Neural progenitor cell (in vitro differentiated cells): ENCODE results near the gene ITGAL. TPM values are rescaled to one million over a fixed set of nuclear protein-coding genes. Genes with fewer than 3 reads are reported as not detected.
"Not testable (repeated sequence)": the region's sequence is repeated elsewhere in the genome, so short reads cannot be mapped to it uniquely, and the experiment has no call there.

ENCODE experiments used
- DNase-seq: peaks from one replicate; pipeline ENCODE4 v3.0.0-alpha.2; 2016; ENCODE audit warnings: low spot score
- H2AFZ ChIP-seq: fragments of 200-600 bp; sonication (generic); replicated peaks from 2 replicates; pipeline ENCODE4 v1.6.1; 2016; ENCODE audit warnings: antibody characterized with exemption
- H3F3A ChIP-seq: fragments of 200-600 bp; sonication (generic); 2 replicates; pipeline ENCODE4 v1.6.1; 2016; ENCODE audit warnings: antibody characterized with exemption, low read depth
- H3K27ac ChIP-seq: fragments of 200-600 bp; sonication (generic); 2 replicates; pipeline ENCODE4 v1.5.1; 2016; ENCODE audit warnings: mild to moderate bottlenecking
- H3K27me3 ChIP-seq: fragments of 200-600 bp; sonication (generic); 2 replicates; pipeline ENCODE4 v1.6.1; 2016; ENCODE audit warnings: mild to moderate bottlenecking, moderate library complexity
- H3K36me3 ChIP-seq: fragments of 200-600 bp; sonication (generic); 2 replicates; pipeline ENCODE4 v1.5.1; 2016
- H3K4me1 ChIP-seq: fragments of 200-600 bp; sonication (generic); 2 replicates; pipeline ENCODE4 v1.6.1; 2016; ENCODE audit warnings: mixed run types
- H3K4me2 ChIP-seq: fragments of 200-600 bp; sonication (generic); 2 replicates; pipeline ENCODE4 v1.6.1; 2016
- H3K4me3 ChIP-seq: fragments of 200-600 bp; sonication (generic); 2 replicates; pipeline ENCODE4 v1.5.1; 2016
- H3K79me2 ChIP-seq: fragments of 200-600 bp; sonication (generic); 2 replicates; pipeline ENCODE4 v1.6.1; 2016; ENCODE audit warnings: low read depth
- H3K9ac ChIP-seq: fragments of 200-600 bp; sonication (generic); 2 replicates; pipeline ENCODE4 v1.6.1; 2016
- H3K9me3 ChIP-seq: fragments of 200-600 bp; sonication (generic); 2 replicates; pipeline ENCODE4 v1.5.1; 2016; ENCODE audit warnings: low read depth
- H4K20me1 ChIP-seq: fragments of 200-600 bp; sonication (generic); 2 replicates; pipeline ENCODE4 v1.6.1; 2016; ENCODE audit warnings: low read depth
- H3K27ac Mint-ChIP-seq: 3 replicates; pipeline ENCODE4 v1.8.0; 2021; ENCODE audit warnings: mixed read lengths
- H3K27me3 Mint-ChIP-seq: 2 replicates; pipeline ENCODE4 v1.8.0; 2022; ENCODE audit warnings: low read depth, mild to moderate bottlenecking, inconsistent platforms, moderate library complexity, mixed read lengths; ENCODE audit not compliant: insufficient read depth
- H3K36me3 Mint-ChIP-seq: 3 replicates; pipeline ENCODE4 v1.8.0; 2021; ENCODE audit warnings: mixed read lengths
- H3K4me1 Mint-ChIP-seq: 3 replicates; pipeline ENCODE4 v1.8.0; 2021; ENCODE audit warnings: mixed read lengths
- H3K4me3 Mint-ChIP-seq: 3 replicates; pipeline ENCODE4 v1.8.0; 2021; ENCODE audit warnings: mild to moderate bottlenecking, moderate library complexity, mixed read lengths
- H3K9me3 Mint-ChIP-seq: 3 replicates; pipeline ENCODE4 v1.8.0; 2020; ENCODE audit warnings: mixed read lengths
- CTCF ChIP-seq: fragments of 200-600 bp; sonication (generic); IDR thresholded peaks from 2 replicates; pipeline ENCODE4 v1.5.1; 2017; ENCODE audit warnings: antibody characterized with exemption, mild to moderate bottlenecking
- EZH2 ChIP-seq: fragments of 200-600 bp; sonication (generic); IDR thresholded peaks from 2 replicates; pipeline ENCODE4 v1.6.1; 2017; ENCODE audit warnings: antibody characterized with exemption, mild to moderate bottlenecking, moderate library complexity
- EZH2phosphoT487 ChIP-seq: fragments of 200-600 bp; sonication (generic); IDR thresholded peaks from 2 replicates; pipeline ENCODE4 v1.6.1; 2017; ENCODE audit warnings: antibody characterized with exemption
- total RNA-seq: library from RNA; depleted of rRNA; stranded (reverse); fragments of >200 nt; gene quantifications from 2 replicates; pipeline ENCODE4 v1.2.3, GENCODE V29; 2015; ENCODE audit warnings: low replicate concordance

ITGAL gene
- total RNA-seq, 1 donor from 2014 or later: not detected

- Mint-ChIP-seq H3K4me1 (peaks cover 23% of the 10 kb centered on the region), H3K27me3 (peaks cover 5% of the 10 kb centered on the region), H3K4me3 (no peak overlapping the region), H3K36me3 (peaks cover 5% of the 10 kb centered on the region), H3K9me3 (peaks cover 5% of the 10 kb centered on the region), H3K27ac (no peak overlapping the region)
- Histone ChIP-seq H4K20me1 (no peaks in the 10 kb centered on the region), H3K4me3 (no peak overlapping the region), H3F3A (peaks cover 6% of the 10 kb centered on the region), H3K9me3 (no peaks in the 10 kb centered on the region), H3K9ac (no peak overlapping the region), H3K27me3 (no peaks in the 10 kb centered on the region), H3K27ac (no peak overlapping the region), H2AFZ (no peak overlapping the region), H3K79me2 (peaks cover 13% of the 10 kb centered on the region), H3K4me1 (peaks cover 7% of the 10 kb centered on the region), H3K4me2 (no peak overlapping the region), H3K36me3 (no peaks in the 10 kb centered on the region)
- TF ChIP-seq EZH2phosphoT487 (no peak), EZH2 (no peak), CTCF (no peak)
- no peak for DNase-seq
Measured at GRCh38 chr16:30449116-30449435, 23.5 kb upstream of the ITGAL start.

GRCh38 chr16:30452709-30453580, 19.6 kb upstream of the ITGAL start:
- not testable (repeated sequence) for H3K27ac Mint-ChIP-seq, H3K27me3 ChIP-seq, H3K4me3 ChIP-seq, DNase-seq, H3K4me3 Mint-ChIP-seq, H3K27me3 Mint-ChIP-seq, H3K4me1 Mint-ChIP-seq, H4K20me1 ChIP-seq, H2AFZ ChIP-seq, H3K79me2 ChIP-seq, H3K9me3 ChIP-seq, H3K36me3 ChIP-seq, H3K9me3 Mint-ChIP-seq, H3K27ac ChIP-seq, H3K4me1 ChIP-seq, H3F3A ChIP-seq, H3K4me2 ChIP-seq, H3K9ac ChIP-seq, H3K36me3 Mint-ChIP-seq

- Mint-ChIP-seq H3K4me3 (no peak overlapping the region), H3K9me3 (no peaks in the 10 kb centered on the region), H3K4me1 (peaks cover 6% of the 10 kb centered on the region), H3K36me3 (no peaks in the 10 kb centered on the region), H3K27ac (no peak overlapping the region), H3K27me3 (peaks cover 6% of the 10 kb centered on the region)
- Histone ChIP-seq H3K4me2 (no peak overlapping the region), H3K9me3 (no peaks in the 10 kb centered on the region), H3K4me1 (no peaks in the 10 kb centered on the region), H3F3A (no peaks in the 10 kb centered on the region), H3K27me3 (no peaks in the 10 kb centered on the region), H3K79me2 (no peaks in the 10 kb centered on the region), H2AFZ (no peak overlapping the region), H4K20me1 (no peaks in the 10 kb centered on the region), H3K36me3 (no peaks in the 10 kb centered on the region), H3K9ac (no peak overlapping the region), H3K27ac (no peak overlapping the region), H3K4me3 (no peak overlapping the region)
- DNase-seq: no peak
- no peak for TF ChIP-seq EZH2
Measured at GRCh38 chr16:30456302-30456701, 16.2 kb upstream of the ITGAL start.

GRCh38 chr16:30457256-30457655, 15.3 kb upstream of the ITGAL start:
- H3K4me2 ChIP-seq: no peak overlapping the region
- DNase-seq: no peak
- no peaks in the 10 kb centered on the region for H3F3A ChIP-seq
- no peak overlapping the region for H3K4me3 Mint-ChIP-seq
- peaks cover 6% of the 10 kb centered on the region for H3K4me1 Mint-ChIP-seq
- no peaks in the 10 kb centered on the region for H3K36me3 Mint-ChIP-seq
- H3K9me3 ChIP-seq: no peaks in the 10 kb centered on the region
- no peak for TF ChIP-seq CTCF
- TF ChIP-seq EZH2: no peak
- TF ChIP-seq EZH2phosphoT487: no peak
- no peak overlapping the region for H3K9ac ChIP-seq
- H3K27ac Mint-ChIP-seq: no peak overlapping the region
- H3K27me3 ChIP-seq: no peaks in the 10 kb centered on the region
- no peak overlapping the region for H3K27ac ChIP-seq
- H3K4me1 ChIP-seq: no peaks in the 10 kb centered on the region
- H3K4me3 ChIP-seq: no peak overlapping the region
- no peak overlapping the region for H2AFZ ChIP-seq
- H4K20me1 ChIP-seq: no peaks in the 10 kb centered on the region
- H3K79me2 ChIP-seq: no peaks in the 10 kb centered on the region
- no peaks in the 10 kb centered on the region for H3K9me3 Mint-ChIP-seq
- H3K27me3 Mint-ChIP-seq: peaks cover 6% of the 10 kb centered on the region
- no peaks in the 10 kb centered on the region for H3K36me3 ChIP-seq
